Psoas muscle (tissue), 8 donors: ENCODE results near the gene KCNK2. TPM values are rescaled to one million over a fixed set of nuclear protein-coding genes. Genes with fewer than 3 reads are reported as not detected.

Experiments used
- ATAC-seq, 4 donors: fragments of 200-7000 bp; cut with Tn5 transposase; one replicate each; pipeline ENCODE4 v1.9.1; 2020; ENCODE audit warnings: moderate library complexity in 3 of 4, mild to moderate bottlenecking in 2 of 4
- DNase-seq, 2 donors: peaks; one replicate each; pipeline ENCODE4 v3.0.0-alpha.2; 2020
- H3K27ac ChIP-seq: fragments of 200-600 bp; one replicate; pipeline ENCODE4 v1.8.0; 2022
- H3K27me3 ChIP-seq, 3 donors: fragments of 200-600 bp in 1 of 3; one replicate each; pipeline versions ENCODE4 v1.6.1 to v1.8.0; 2013 to 2022; ENCODE audit warnings: low read length in 2 of 3, mild to moderate bottlenecking in 2 of 3, moderate library complexity in 1 of 3; ENCODE audit not compliant: insufficient read depth in 3 of 3
- H3K36me3 ChIP-seq, 2 donors: fragments of 200-600 bp in 1 of 2; one replicate each; pipeline versions ENCODE4 v1.6.1 to v1.8.0; 2013 to 2022; ENCODE audit warnings: low read depth in 1 of 2, mild to moderate bottlenecking in 1 of 2, moderate library complexity in 1 of 2; ENCODE audit not compliant: insufficient read depth in 1 of 2
- H3K4me1 ChIP-seq: fragments of 200-600 bp; one replicate; pipeline ENCODE4 v1.8.0; 2022
- H3K4me3 ChIP-seq: fragments of 200-600 bp; one replicate; pipeline ENCODE4 v1.8.0; 2022; ENCODE audit warnings: mild to moderate bottlenecking
- H3K9me3 ChIP-seq: fragments of 200-600 bp; one replicate; pipeline ENCODE4 v1.8.0; 2022
- CTCF ChIP-seq: fragments of 200-600 bp; IDR thresholded peaks from one replicate; pipeline ENCODE4 v1.8.0; 2022; ENCODE audit warnings: antibody characterized with exemption
- WGBS, 3 donors: extraction: QIAGEN DNeasy Blood & Tissue Kit; methylation state at CpG; one replicate each; pipeline versions ENCODE4 v1.1.6 to v1.1.7; 2013; 5-methylcytosine and 5-hydroxymethylcytosine counted together
- intact Hi-C, 2 donors: fragments of 100-400 bp; cut with DNase I; formaldehyde crosslinking; loops; one replicate each; pipeline versions ENCODE4 v1.11.0 to v1.14.2; 2022
- polyA plus RNA-seq, 3 donors: library from polyadenylated mRNA; stranded (reverse); fragments of 200-250 nt; gene quantifications; one replicate each; pipeline ENCODE4 v1.2.3, GENCODE V29; 2013
- total RNA-seq, 4 donors: library from RNA; stranded (reverse); fragmentation: NEBNext Ultra II Directional in 2 of 4; extraction: Animal tissue kit (Norgen Biotek cat#: 25700) in 2 of 4; gene quantifications; one replicate each; pipeline versions ENCODE4 v1.2.1 to v1.2.4, GENCODE V29; 2021 to 2023
- donor health status: healthy with polysubstance abuse.
- donor health status: DM: no; HTN: no; CAD: no; lungs with moderate emphysema.
- donor health status: Bipolar disorder and iron deficiency.
- donor health status: healthy.
- donor health status: DM: yes; HTN: yes; CAD: no.
- donor health status: DM: no; HTN: no; CAD: no.
- donor health status: DM: no; HTN: no; CAD: no.
- donor health status: DM: yes; HTN: yes; CAD: no.

KCNK2 gene
- total and polyA plus RNA-seq, 7 donors = 0.03 to 2.1 (median 0.91) TPM

GRCh38 chr1:215113776-215114153 lies 31.2 kb downstream of the KCNK2 start:
- WGBS, 3 donors = 75 to 81% (median 77%) methylated on average over 3 of the region's 3 CpGs
- Histone ChIP-seq H3K4me1 (no peaks in the 10 kb centered on the region), H3K27ac (no peak overlapping the region), H3K36me3 (no peaks in the 10 kb centered on the region), H3K9me3 (no peaks in the 10 kb centered on the region), H3K4me3 (no peak overlapping the region), H3K27me3 (no peaks in the 10 kb centered on the region)
- no peak for ATAC-seq
- no peak for TF ChIP-seq CTCF
- intact Hi-C loops = no loop called here
- no peak for DNase-seq

- intact Hi-C loops = no loop called here
- H3K4me1 ChIP-seq = no peaks in the 10 kb centered on the region
- peak in 1 of 4 donors; percentile 45 for ATAC-seq
These were observed 31.8 kb downstream of the KCNK2 start for GRCh38 chr1:215114154-215114933.

GRCh38 chr1:215115760-215116159 lies 33.2 kb downstream of the KCNK2 start:
- H3K27me3 ChIP-seq = no peaks in the 10 kb centered on the region
- intact Hi-C loops = no loop called here
- no peak overlapping the region for H3K27ac ChIP-seq
- no peaks in the 10 kb centered on the region for H3K9me3 ChIP-seq
- no peaks in the 10 kb centered on the region for H3K4me1 ChIP-seq
- no peak for TF ChIP-seq CTCF
- H3K36me3 ChIP-seq = no peaks in the 10 kb centered on the region
- WGBS, 3 donors = 93 to 97% (median 96%) methylated on average over 1 of the region's 1 CpG
- H3K4me3 ChIP-seq = no peak overlapping the region
- DNase-seq (no peak), ATAC-seq (no peak)

More at GRCh38 chr1:215114154-215114933, 31.8 kb downstream of the KCNK2 start:
- no peak overlapping the region for H3K27ac ChIP-seq
- no peak overlapping the region for H3K4me3 ChIP-seq
- WGBS, 3 donors = 46 to 50% (median 49%) methylated on average over 2 of the region's 2 CpGs
- no peak for TF ChIP-seq CTCF
- no peak for DNase-seq
- H3K27me3 ChIP-seq = no peaks in the 10 kb centered on the region
- no peaks in the 10 kb centered on the region for H3K36me3 ChIP-seq
- H3K9me3 ChIP-seq = no peaks in the 10 kb centered on the region

GRCh38 chr1:215118081-215118480 lies 35.5 kb downstream of the KCNK2 start:
- Histone ChIP-seq H3K27ac (no peak overlapping the region), H3K9me3 (no peaks in the 10 kb centered on the region), H3K4me1 (no peaks in the 10 kb centered on the region), H3K27me3 (no peaks in the 10 kb centered on the region), H3K36me3 (no peaks in the 10 kb centered on the region), H3K4me3 (no peak overlapping the region)
- WGBS, 3 donors = 87 to 91% (median 89%) methylated on average over 1 of the region's 1 CpG
- DNase-seq (no peak), ATAC-seq (no peak)
- TF ChIP-seq CTCF = no peak
- intact Hi-C loops = no loop called here

GRCh38 chr1:215119056-215119455 lies 36.5 kb downstream of the KCNK2 start:
- intact Hi-C loops = no loop called here
- H3K27me3 ChIP-seq = no peaks in the 10 kb centered on the region
- H3K4me1 ChIP-seq = no peaks in the 10 kb centered on the region
- ATAC-seq (no peak), DNase-seq (no peak)
- no peak overlapping the region for H3K4me3 ChIP-seq
- TF ChIP-seq CTCF = no peak
- H3K27ac ChIP-seq = no peak overlapping the region
- H3K36me3 ChIP-seq = no peaks in the 10 kb centered on the region
- H3K9me3 ChIP-seq = no peaks in the 10 kb centered on the region
